K562 (cell line): Measurements from ENCODE around the gene TMOD2. TPM values are rescaled to one million over a fixed set of nuclear protein-coding genes. Genes with fewer than 3 reads are reported as not detected.

Experiments
- C11orf30 ChIP-seq: fragments of 450-650 bp; IDR thresholded peaks from 2 replicates; pipeline ENCODE4 v1.6.1; 2016; ENCODE audit warnings: low read depth, mild to moderate bottlenecking
- CEBPG ChIP-seq, 3 experiments: fragments of 200-800 bp in 1 of 3; sonication (Bioruptor generic) in 1 of 3; sonication (generic) in 1 of 3; formaldehyde crosslinking in 1 of 3; IDR thresholded peaks in 2 of 3; conservative IDR thresholded peaks in 1 of 3; 2 replicates each; pipeline versions ENCODE4 v1.6.1 to v1.8.0; 2016 to 2022; ENCODE audit warnings: missing compliant biosample characterization in 2 of 3, missing genetic modification characterization in 2 of 3, mild to moderate bottlenecking in 1 of 3, missing genetic modification reagents in 1 of 3
- ESRRB ChIP-seq: fragments of 250-450 bp; sonication (Bioruptor Pico); IDR thresholded peaks from 2 replicates; pipeline ENCODE4 v1.5.0; 2020; ENCODE audit warnings: mild to moderate bottlenecking, moderate library complexity, borderline replicate concordance
- HSF4 ChIP-seq: fragments of 250-450 bp; sonication (Bioruptor Pico); IDR thresholded peaks from 2 replicates; pipeline ENCODE4 v2.1.2; 2022; ENCODE audit warnings: mild to moderate bottlenecking, moderate library complexity, borderline replicate concordance
- MAFF ChIP-seq: IDR thresholded peaks from 2 replicates; pipeline ENCODE4 v1.6.1; 2012; ENCODE audit warnings: low read length, improper control_type of control experiment
- NFRKB ChIP-seq: fragments of 450-650 bp; IDR thresholded peaks from 2 replicates; pipeline ENCODE4 v1.6.1; 2016; ENCODE audit warnings: low read depth
- SAP30 ChIP-seq: fragments of 200-600 bp; sonication (generic); IDR thresholded peaks from 2 replicates; pipeline ENCODE4 v1.6.1; 2012; ENCODE audit warnings: borderline replicate concordance, low read depth, mild to moderate bottlenecking, moderate library complexity, low read length, control low read depth, inconsistent platforms; ENCODE audit not compliant: insufficient read depth, poor library complexity, severe bottlenecking
- TAF1 ChIP-seq: IDR thresholded peaks from 2 replicates; pipeline ENCODE4 v1.6.1; 2011; ENCODE audit warnings: mild to moderate bottlenecking, low read length, moderate library complexity; ENCODE audit not compliant: insufficient read depth, control insufficient read depth, severe bottlenecking; ENCODE audit errors: extremely low read depth
- TAF7 ChIP-seq: fragments of 450-650 bp; IDR thresholded peaks from 2 replicates; pipeline ENCODE4 v1.6.1; 2016; ENCODE audit warnings: missing genetic modification characterization, missing compliant biosample characterization
- TCFL5 ChIP-seq: fragments of 250-450 bp; sonication (Bioruptor Pico); conservative IDR thresholded peaks from 2 replicates; pipeline ENCODE4 v1.6.1; 2021; ENCODE audit warnings: mild to moderate bottlenecking, moderate library complexity, matching md5 sums
- ZC3H8 ChIP-seq: fragments of 450-650 bp; IDR thresholded peaks from 2 replicates; pipeline ENCODE4 v1.6.1; 2017
- ZNF197 ChIP-seq: fragments of 200-800 bp; sonication (Bioruptor generic); IDR thresholded peaks from 2 replicates; pipeline ENCODE4 v1.6.1; 2016; ENCODE audit warnings: low read depth, missing genetic modification characterization, missing compliant biosample characterization
- polyA plus RNA-seq, 8 experiments: library from polyadenylated mRNA; depleted of rRNA in 4 of 8; stranded (reverse) in 5 of 8; unstranded in 3 of 8; fragments of >200 nt; fragmentation: Nextera tagmentation in 2 of 8; fragmentation: Illumina TruSeq in 1 of 8; extraction: Ambion mirVana in 2 of 8; extraction: Trizol in 1 of 8; gene quantifications; 2 replicates each; pipeline versions ENCODE4 v1.2.1 to v1.2.3, GENCODE V29; 2011 to 2014; ENCODE audit warnings: inconsistent platforms in 1 of 8, missing spikeins in 1 of 8
- total RNA-seq, 7 experiments: library from RNA; depleted of rRNA in 6 of 7; stranded (reverse); fragments of >200 nt in 6 of 7; fragmentation: Illumina TruSeq in 2 of 7; extraction: Trizol in 2 of 7; gene quantifications; 2 replicates each; pipeline versions ENCODE4 v1.2.1 to v1.2.3, GENCODE V29; 2011 to 2021; ENCODE audit warnings: low replicate concordance in 1 of 7
- TF ChIP-seq, protein P1 (sequence below), 2 experiments: fragments of 450-650 bp; IDR thresholded peaks; 2 replicates each; pipeline ENCODE4 v1.6.1; 2016

The TMOD2 gene
- total and polyA plus RNA-seq, 9 of the 15 experiments (the other 6 are each of a cell fraction or from before 2014, with no cell fraction given), result 0.49 to 3.8 (median 3.0) TPM

DNA sequence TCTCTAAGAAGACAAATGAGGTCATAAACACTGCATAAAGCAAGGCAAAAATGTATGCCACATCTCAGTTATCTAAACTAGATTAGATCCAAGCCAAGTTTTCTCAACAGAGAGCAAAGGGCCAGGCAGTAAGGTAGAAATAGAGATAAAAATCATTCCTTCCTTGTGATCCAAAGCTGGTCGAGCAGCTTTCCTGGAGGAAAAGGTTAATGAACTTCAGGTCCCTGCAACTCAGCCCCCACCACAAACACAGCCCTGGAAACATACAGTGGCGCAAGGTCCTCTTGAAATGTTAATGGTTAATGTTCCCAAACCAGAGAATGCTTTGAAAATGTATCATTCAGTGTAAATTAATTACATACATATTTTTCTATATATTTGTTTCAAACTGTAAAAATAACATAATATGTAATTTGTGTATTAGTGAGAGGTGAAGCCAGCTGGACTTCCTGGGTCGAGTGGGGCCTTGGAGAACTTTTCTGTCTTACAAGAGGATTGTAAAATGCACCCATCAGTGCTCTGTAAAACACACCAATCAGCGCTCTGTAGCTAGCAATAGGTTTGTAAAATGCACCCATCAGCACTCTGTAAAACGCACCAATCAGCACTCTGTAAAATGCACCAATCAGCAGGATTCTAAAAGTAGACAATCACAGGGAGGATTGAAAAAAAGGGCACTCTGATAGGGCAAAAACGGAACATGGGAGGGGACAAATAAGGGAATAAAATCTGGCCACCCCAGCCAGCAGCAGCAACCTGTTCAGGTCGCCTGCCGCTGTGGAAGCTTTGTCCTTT, 31.0 kb upstream of the TMOD2 start (continued):
- TF ChIP-seq, protein P1, sequence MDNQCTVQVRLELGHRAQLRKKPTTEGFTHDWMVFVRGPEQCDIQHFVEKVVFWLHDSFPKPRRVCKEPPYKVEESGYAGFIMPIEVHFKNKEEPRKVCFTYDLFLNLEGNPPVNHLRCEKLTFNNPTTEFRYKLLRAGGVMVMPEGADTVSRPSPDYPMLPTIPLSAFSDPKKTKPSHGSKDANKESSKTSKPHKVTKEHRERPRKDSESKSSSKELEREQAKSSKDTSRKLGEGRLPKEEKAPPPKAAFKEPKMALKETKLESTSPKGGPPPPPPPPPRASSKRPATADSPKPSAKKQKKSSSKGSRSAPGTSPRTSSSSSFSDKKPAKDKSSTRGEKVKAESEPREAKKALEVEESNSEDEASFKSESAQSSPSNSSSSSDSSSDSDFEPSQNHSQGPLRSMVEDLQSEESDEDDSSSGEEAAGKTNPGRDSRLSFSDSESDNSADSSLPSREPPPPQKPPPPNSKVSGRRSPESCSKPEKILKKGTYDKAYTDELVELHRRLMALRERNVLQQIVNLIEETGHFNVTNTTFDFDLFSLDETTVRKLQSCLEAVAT (IDR thresholded peaks at IDR 0.05), result no peak
- TF ChIP-seq HSF4 (CRISPR knock-in tag) (no peak), NFRKB (no peak), CEBPG (CRISPR knock-in tag; IDR thresholded peaks at IDR 0.05) (no peak), CEBPG (tag; conservative IDR thresholded peaks at IDR 0.05 in 1 of 2, IDR thresholded peaks at IDR 0.05 in 1 of 2) (no peak), TAF7 (no peak), C11orf30 (peak; percentile 59), ZC3H8 (no peak), MAFF (0 out of 2 replicates have a peak, but pooled peaks have one; percentile 22), SAP30 (no peak), TCFL5 (CRISPR knock-in tag) (no peak), TAF1 (no peak), ZNF197 (CRISPR knock-in tag) (no peak), ESRRB (CRISPR knock-in tag) (no peak)
